ENCODE measurements around the gene ONECUT1. TPM values are rescaled to one million over a fixed set of nuclear protein-coding genes. Genes with fewer than 3 reads are reported as not detected.

ONECUT1 gene
- total RNA-seq, 1 experiment from 2014 or later, result not detected

- no peak for DNase-seq (ENCODE audit: low read depth)
- in situ Hi-C loops (cut with HindIII; ENCODE audit: low pct_unique_long_range_greater_than_20kb, low sequenced_read_pairs), result no loop called here
Observed at GRCh38 chr15:52798529-52799101, 8.5 kb upstream of the ONECUT1 start.

- in situ Hi-C loops (cut with HindIII; ENCODE audit: low pct_unique_long_range_greater_than_20kb, low sequenced_read_pairs), result no loop called here
Observed at GRCh38 chr15:52797625-52798501, 7.7 kb upstream of the ONECUT1 start.

GRCh38 chr15:52796753-52797520 is 6.8 kb upstream of the ONECUT1 start:
- in situ Hi-C loops (cut with HindIII; ENCODE audit: low pct_unique_long_range_greater_than_20kb, low sequenced_read_pairs), result no loop called here
- no peak for DNase-seq (ENCODE audit: low read depth)

More at GRCh38 chr15:52797625-52798501, 7.7 kb upstream of the ONECUT1 start:
- DNase-seq (ENCODE audit: low read depth), result no peak

GRCh38 chr15:52796228-52796521 is 6.0 kb upstream of the ONECUT1 start:
- in situ Hi-C loops (cut with HindIII; ENCODE audit: low pct_unique_long_range_greater_than_20kb, low sequenced_read_pairs), result no loop called here
- DNase-seq (ENCODE audit: low read depth), result no peak

- no peak for DNase-seq (ENCODE audit: low read depth)
- in situ Hi-C loops (cut with HindIII; ENCODE audit: low pct_unique_long_range_greater_than_20kb, low sequenced_read_pairs), result no loop called here
Observed at GRCh38 chr15:52795464-52796227, 5.5 kb upstream of the ONECUT1 start.

GRCh38 chr15:52794665-52795463 is 4.7 kb upstream of the ONECUT1 start:
- DNase-seq (ENCODE audit: low read depth), result no peak
- in situ Hi-C loops (cut with HindIII; ENCODE audit: low pct_unique_long_range_greater_than_20kb, low sequenced_read_pairs), result no loop called here

GRCh38 chr15:52791776-52792175 is 1.6 kb upstream of the ONECUT1 start:
- in situ Hi-C loops (cut with HindIII; ENCODE audit: low pct_unique_long_range_greater_than_20kb, low sequenced_read_pairs), result no loop called here
- no peak for DNase-seq (ENCODE audit: low read depth)

GRCh38 chr15:52790941-52791751 is 1.0 kb upstream of the ONECUT1 start:
- in situ Hi-C loops (cut with HindIII; ENCODE audit: low pct_unique_long_range_greater_than_20kb, low sequenced_read_pairs), result no loop called here
- DNase-seq (ENCODE audit: low read depth), result no peak

GRCh38 chr15:52789601-52790168 is 451 bp downstream of the ONECUT1 start:
- in situ Hi-C loops (cut with HindIII; ENCODE audit: low pct_unique_long_range_greater_than_20kb, low sequenced_read_pairs), result no loop called here
- peak; percentile 50 for DNase-seq (ENCODE audit: low read depth)

- no peak for DNase-seq (ENCODE audit: low read depth)
- in situ Hi-C loops (cut with HindIII; ENCODE audit: low pct_unique_long_range_greater_than_20kb, low sequenced_read_pairs), result no loop called here
Observed at GRCh38 chr15:52789008-52789600, 1.0 kb downstream of the ONECUT1 start.

GRCh38 chr15:52788099-52788986 is 1.8 kb downstream of the ONECUT1 start:
- DNase-seq (ENCODE audit: low read depth), result no peak
- in situ Hi-C loops (cut with HindIII; ENCODE audit: low pct_unique_long_range_greater_than_20kb, low sequenced_read_pairs), result no loop called here

GRCh38 chr15:52787549-52788098 is 2.5 kb downstream of the ONECUT1 start:
- in situ Hi-C loops (cut with HindIII; ENCODE audit: low pct_unique_long_range_greater_than_20kb, low sequenced_read_pairs), result no loop called here
- DNase-seq (ENCODE audit: low read depth), result no peak

- DNase-seq (ENCODE audit: low read depth), result no peak
- in situ Hi-C loops (cut with HindIII; ENCODE audit: low pct_unique_long_range_greater_than_20kb, low sequenced_read_pairs), result no loop called here
Observed at GRCh38 chr15:52787123-52787503, 3.0 kb downstream of the ONECUT1 start.

- DNase-seq (ENCODE audit: low read depth), result no peak
- in situ Hi-C loops (cut with HindIII; ENCODE audit: low pct_unique_long_range_greater_than_20kb, low sequenced_read_pairs), result no loop called here
Observed at GRCh38 chr15:52786436-52787122, 3.6 kb downstream of the ONECUT1 start.
